ENCODE data around the gene GPBP1L1.
A peak's percentile ranks its signal among the peaks of the same experiment; 100 is the strongest.
"Not testable (repeated sequence)": the region's sequence is repeated elsewhere in the genome, so short reads cannot be mapped to it uniquely, and the experiment has no call there.

GPBP1L1 gene, protein sequence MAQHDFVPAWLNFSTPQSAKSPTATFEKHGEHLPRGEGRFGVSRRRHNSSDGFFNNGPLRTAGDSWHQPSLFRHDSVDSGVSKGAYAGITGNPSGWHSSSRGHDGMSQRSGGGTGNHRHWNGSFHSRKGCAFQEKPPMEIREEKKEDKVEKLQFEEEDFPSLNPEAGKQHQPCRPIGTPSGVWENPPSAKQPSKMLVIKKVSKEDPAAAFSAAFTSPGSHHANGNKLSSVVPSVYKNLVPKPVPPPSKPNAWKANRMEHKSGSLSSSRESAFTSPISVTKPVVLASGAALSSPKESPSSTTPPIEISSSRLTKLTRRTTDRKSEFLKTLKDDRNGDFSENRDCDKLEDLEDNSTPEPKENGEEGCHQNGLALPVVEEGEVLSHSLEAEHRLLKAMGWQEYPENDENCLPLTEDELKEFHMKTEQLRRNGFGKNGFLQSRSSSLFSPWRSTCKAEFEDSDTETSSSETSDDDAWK

DNA sequence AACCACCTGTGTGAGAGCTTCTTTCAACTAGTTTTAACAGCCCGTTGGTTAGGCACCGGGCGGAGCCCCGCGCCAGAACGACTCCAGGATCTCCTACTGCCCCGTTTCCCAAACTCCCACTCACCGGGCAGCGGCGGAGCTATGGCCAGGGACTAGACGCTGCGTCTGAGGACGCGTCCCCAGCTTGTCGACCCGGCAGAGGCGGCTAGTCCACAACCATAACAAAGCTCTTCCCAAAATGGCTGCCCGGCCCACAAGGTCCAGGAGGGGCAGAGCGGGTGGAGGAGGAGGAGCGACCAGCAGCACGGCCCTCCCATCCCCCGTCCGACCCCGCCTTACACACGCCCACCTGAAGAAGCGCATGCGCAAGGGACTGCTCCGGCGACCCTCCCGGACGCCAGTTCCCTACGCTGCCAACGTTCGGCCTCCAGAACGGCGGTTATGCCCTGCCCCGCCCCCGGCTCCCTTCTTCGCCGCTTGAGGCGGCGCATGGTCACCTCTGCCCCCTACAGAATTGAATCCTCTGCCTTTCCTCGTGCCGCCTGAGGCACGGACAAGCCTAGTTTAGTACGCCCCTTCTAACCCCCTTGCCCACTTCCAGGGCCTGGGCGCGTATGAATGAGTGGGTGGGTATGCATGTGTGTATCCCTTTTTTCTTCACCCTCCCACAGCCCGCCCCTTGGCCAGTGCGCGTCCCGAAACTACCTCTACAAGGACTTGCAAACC, at the start of gene GPBP1L1:
TSS of gene GPBP1L1 (minus strand) at position 246 of the 726 bp plus-strand sequence. CDS start 27,446 bp downstream, outside the sequence.
- peak; percentile 92 for DNase-seq

DNA sequence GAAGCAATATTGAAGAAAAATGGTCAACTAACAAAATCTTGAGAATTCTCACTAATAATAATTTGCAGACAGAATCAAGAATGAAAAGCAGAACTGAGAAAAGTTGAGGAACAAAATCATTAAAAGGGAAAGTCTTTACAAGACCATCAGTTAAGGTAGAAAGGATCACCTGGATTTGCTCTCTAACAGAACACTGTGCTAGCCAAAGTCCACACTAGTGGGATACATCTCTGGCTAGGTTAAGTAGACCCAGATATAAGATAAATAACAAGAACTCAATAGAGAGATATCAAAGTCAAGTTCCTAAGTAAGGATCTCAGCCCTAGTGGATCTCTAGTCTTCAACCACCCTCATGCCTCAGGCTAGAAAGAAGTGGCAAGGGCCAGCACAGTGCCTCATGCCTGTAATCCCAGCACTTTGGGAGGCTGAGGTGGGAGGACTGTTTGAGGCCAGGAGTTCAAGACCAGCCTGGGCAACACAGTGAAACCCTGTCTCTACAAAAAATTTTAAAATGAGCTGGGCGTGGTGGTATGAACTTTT, 44.5 kb upstream of the GPBP1L1 start:
- no peak for DNase-seq

- peak; percentile 22 for DNase-seq
Measured at GRCh38 chr1:45730075-45730779, 43.9 kb upstream of the GPBP1L1 start.

- DNase-seq: not testable (repeated sequence)
Measured at GRCh38 chr1:45726007-45726406, 39.7 kb upstream of the GPBP1L1 start.

DNA sequence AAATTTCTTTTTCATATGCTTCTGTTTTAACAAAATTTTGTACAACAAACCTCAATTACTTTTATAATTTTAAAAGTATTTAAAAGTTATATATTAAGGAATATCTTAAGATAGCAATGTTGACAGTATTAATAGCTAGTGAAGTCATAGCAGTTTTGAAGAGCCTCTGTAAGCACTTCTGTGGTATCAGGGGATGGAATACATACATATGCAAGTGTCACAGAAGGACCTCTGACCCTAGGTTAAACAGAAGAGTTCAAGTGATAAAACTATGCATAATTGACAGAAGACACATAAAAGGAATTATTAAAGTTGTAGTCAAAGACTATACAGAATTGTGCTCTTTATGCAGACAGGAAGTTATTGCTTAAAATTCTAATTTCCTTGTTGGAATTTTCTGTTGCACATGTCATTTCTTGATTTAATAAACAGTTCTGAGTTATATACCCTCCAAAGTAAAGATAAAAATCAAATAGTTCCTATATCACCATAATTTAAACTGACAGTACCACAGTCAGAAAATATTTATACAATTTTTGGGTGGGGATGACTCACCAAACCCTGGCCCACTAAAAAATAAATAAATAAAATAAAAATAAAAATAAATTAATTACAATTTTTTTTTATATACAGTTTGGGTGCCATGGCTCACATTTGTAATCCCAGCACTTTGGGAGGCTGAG, 37.1 kb upstream of the GPBP1L1 start:
- DNase-seq: no peak

DNA sequence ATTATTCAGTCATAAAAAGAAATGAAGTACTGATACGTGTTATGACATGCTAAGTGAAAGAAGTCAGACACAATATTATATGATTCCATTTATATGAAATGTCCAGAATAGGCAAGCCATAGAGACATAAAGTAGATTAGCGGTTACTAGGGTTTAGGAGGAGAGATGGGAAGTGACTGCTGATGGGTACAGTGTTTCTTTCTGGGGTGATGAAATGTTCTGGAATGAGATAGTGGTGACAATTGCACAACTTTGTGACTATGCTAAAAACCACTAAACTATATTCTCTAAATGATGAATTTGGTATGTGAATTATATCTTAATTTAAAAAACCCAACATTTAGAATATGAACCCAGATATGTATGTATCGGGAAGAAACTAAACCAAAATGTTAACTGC, 36.5 kb upstream of the GPBP1L1 start:
- no peak for DNase-seq

- DNase-seq: no peak
Measured at GRCh38 chr1:45721207-45721606, 34.9 kb upstream of the GPBP1L1 start.

DNA sequence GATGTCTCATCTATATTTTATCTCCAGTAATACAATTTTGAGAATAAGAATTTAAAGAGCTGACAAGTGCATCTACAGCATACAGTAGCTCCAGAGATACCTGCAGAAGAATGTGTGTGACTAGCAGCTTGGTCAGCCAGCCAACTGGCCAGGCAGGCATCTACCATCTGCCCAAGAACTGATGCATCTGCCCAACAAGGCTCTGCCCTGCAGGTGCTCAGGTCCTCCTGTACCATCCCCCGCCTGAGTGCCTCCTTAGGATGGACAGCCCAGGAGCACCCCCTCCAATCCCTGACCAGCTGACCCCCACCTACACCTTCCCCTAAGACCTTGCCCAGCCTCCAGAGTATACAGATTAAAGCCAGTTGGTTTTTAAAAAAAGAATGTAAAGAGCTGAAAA, 32.0 kb upstream of the GPBP1L1 start:
- DNase-seq: no peak

DNA sequence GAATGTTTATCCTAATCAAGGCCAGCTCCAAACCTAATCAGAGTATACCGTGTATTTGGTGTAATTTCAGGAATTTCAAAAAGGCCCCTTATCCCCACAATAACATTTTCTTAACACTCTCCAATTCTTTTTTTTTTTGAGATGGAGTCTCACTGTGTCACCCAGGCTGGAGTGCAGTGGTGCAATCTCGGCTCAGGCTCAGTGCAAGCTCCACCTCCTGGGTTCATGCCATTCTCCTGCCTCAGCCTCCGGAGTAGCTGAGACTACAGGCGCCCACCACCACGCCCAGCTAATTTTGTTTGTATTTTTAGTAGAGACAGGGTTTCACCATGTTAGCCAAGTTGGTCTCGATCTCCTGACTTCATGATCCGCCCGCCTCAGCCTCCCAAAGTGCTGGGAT, 31.1 kb upstream of the GPBP1L1 start:
- not testable (repeated sequence) for DNase-seq

DNA sequence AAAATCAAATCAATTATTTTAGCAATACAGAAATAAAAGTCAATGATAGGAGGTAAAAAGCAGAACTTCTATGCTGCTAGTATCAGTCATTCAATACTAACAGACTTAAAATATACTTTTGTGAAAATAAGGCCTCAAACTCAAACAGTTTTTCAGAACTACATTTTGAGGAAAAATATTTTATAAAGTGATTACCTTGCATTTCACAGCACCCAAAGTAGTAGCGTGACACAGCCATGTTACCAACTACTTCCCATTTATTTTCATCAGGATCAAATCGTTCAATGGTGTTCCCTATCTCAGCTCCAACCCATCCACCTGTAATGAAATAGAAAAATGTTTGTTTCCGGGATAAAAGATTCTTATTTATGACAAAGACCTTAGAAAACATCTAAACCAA, 30.4 kb upstream of the GPBP1L1 start:
- no peak for DNase-seq

GRCh38 chr1:45713711-45714110, 27.4 kb upstream of the GPBP1L1 start:
- DNase-seq: no peak

GRCh38 chr1:45704637-45705036, 18.3 kb upstream of the GPBP1L1 start:
- no peak for DNase-seq

GRCh38 chr1:45694823-45695222, 8.5 kb upstream of the GPBP1L1 start:
- DNase-seq: no peak

GRCh38 chr1:45693811-45694210, 7.5 kb upstream of the GPBP1L1 start:
- DNase-seq: not testable (repeated sequence)

DNA sequence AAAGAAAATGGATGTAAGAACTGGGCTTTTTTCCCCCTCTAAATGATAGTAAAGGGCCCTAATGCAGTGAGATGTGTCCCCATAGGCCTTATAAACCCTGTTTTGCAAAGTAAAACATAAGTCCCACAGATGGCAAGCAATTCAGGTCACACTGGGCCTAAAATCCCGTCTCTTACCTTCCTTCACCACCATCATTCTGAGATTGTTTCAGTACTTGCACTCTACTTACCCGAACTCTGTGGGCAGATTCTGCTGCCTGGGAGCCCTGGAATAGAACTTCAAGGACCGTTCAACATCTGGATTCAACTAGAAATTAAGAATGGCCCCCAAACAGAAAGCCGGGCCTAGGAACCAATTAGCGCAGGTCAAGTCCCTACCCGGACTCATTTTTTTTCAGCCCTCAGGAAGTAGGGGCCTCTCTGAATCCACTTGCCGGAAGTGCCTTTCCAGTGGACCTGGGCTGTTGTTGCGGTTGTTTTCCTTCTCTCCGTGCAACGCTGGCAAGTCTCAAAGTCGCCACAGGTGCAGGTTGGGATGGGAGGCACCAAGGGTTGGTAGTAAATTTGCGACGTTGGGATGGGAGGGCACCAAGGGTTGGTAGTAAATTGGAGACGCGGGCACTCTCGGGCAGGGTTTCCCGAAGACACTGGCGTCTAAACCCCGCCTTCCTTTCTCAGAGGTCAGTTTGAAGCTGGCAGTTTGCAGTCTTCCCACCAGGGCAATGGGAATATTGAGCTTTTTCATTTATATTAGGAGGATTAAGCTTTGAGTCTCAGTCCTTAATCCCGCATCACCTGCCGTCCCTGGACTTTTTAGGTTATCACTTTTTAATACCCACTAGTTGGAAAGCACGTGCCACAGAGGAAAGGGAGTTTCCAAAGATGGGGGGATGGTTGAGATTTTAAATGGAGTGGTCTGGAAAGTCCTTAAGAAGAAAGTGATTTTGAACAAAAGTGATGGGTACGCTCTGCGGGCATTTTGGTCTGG, 1.7 kb upstream of the GPBP1L1 start, which contains the start of gene TMEM69:
TSS of gene TMEM69 (plus strand) at position 428 of the 987 bp plus-strand sequence. CDS start 2,888 bp downstream, outside the sequence.
- DNase-seq: peak; percentile 79

DNA sequence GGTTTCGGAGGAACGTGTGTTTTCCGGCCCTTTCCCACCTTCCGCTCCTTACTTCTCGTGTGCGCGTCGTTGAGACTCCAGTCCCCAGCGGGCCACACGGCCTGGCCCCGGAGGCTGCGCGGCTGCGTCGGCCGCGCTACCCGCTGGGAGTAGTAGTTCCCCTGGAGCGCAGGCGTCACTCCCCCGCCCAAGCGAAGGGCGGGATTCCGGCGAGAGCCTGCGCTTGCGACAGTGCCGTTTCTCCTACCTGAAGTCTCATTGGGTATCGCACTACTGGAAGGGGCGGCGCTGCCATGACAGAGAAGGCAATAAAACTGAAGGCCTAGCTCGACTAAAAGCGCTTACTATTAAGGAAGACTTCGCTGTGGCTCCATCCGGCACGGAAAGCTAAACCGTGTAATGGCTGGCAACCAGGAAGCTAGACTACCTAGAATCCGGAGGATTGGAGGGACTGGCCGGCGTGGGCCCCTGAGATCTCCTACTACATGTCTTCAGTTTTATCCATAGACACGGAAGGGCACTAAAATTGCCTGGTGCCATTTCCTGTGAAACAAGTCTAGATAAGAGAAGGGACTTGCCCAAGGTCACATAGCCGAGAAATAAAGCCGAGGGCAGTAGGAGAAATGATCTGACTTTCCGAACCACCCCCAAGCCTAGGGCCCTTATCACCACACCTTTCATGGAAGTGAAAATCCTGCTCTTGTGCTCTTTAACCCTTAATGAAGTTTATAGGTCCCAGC, 851 bp upstream of the GPBP1L1 start:
- DNase-seq: peak; percentile 98

GRCh38 chr1:45686015-45686287, 382 bp downstream of the GPBP1L1 start:
- DNase-seq: peak; percentile 67

GRCh38 chr1:45685308-45686014, 872 bp downstream of the GPBP1L1 start:
- no peak for DNase-seq

- no peak for DNase-seq
Measured at GRCh38 chr1:45684402-45684801, 1.9 kb downstream of the GPBP1L1 start.

- no peak for DNase-seq
Measured at GRCh38 chr1:45682942-45683341, 3.4 kb downstream of the GPBP1L1 start.
